Astrocyte of the spinal cord (primary cell): Measurements from ENCODE around the gene BLTP3A.
"Not testable (repeated sequence)": the region's sequence is repeated elsewhere in the genome, so short reads cannot be mapped to it uniquely, and the experiment has no call there.

Source experiments
- DNase-seq: peaks from one replicate; pipeline ENCODE4 v3.0.0; 2011; ENCODE audit warnings: low read depth, low spot score
- H3K4me3 ChIP-seq: 2 replicates; pipeline ENCODE4 v1.5.1; 2011; ENCODE audit warnings: low read depth, mild to moderate bottlenecking, low read length, moderate library complexity
- CTCF ChIP-seq: IDR thresholded peaks from 2 replicates; pipeline ENCODE4 v1.5.1; 2012; ENCODE audit warnings: low read depth, mild to moderate bottlenecking, low read length, inconsistent platforms
- in situ Hi-C: cut with HindIII; loops from 2 replicates; pipeline ENCODE4 v1.10.0; 2017; ENCODE audit warnings: low sequenced_read_pairs

BLTP3A gene

GRCh38 chr6:34806738-34807453 is 15.0 kb downstream of the BLTP3A start:
- peak; percentile 36 for DNase-seq
- no peak overlapping the region for H3K4me3 ChIP-seq
- no peak for TF ChIP-seq CTCF
- in situ Hi-C loops, result no loop called here

- in situ Hi-C loops, H3K4me3 ChIP-seq, DNase-seq: not testable (repeated sequence)
Observed at GRCh38 chr6:34808473-34808872, 16.6 kb downstream of the BLTP3A start.

GRCh38 chr6:34809419-34809818 is 17.5 kb downstream of the BLTP3A start:
- H3K4me3 ChIP-seq, DNase-seq: not testable (repeated sequence)

GRCh38 chr6:34810017-34810882 is 18.4 kb downstream of the BLTP3A start:
- in situ Hi-C loops, result no loop called here
- no peak for DNase-seq
- TF ChIP-seq CTCF, result no peak
- H3K4me3 ChIP-seq, result no peak overlapping the region

More at GRCh38 chr6:34809419-34809818, 17.5 kb downstream of the BLTP3A start:
- in situ Hi-C loops, result not testable (repeated sequence)

GRCh38 chr6:34810936-34811632 is 19.2 kb downstream of the BLTP3A start:
- no peak overlapping the region for H3K4me3 ChIP-seq
- in situ Hi-C loops, result no loop called here
- no peak for DNase-seq
- TF ChIP-seq CTCF, result no peak

- H3K4me3 ChIP-seq, result no peak overlapping the region
- in situ Hi-C loops, result no loop called here
- no peak for TF ChIP-seq CTCF
- no peak for DNase-seq
Observed at GRCh38 chr6:34813028-34813713, 21.3 kb downstream of the BLTP3A start.

GRCh38 chr6:34816635-34817301 is 24.9 kb downstream of the BLTP3A start:
- in situ Hi-C loops, result no loop called here
- TF ChIP-seq CTCF, result no peak
- DNase-seq, result no peak
- H3K4me3 ChIP-seq, result no peak overlapping the region
